Rectal smooth muscle tissue (tissue), 1 donor: ENCODE results near the gene POP7.
"Not testable (repeated sequence)": the region's sequence is repeated elsewhere in the genome, so short reads cannot be mapped to it uniquely, and the experiment has no call there.

Experiments
- H3K27ac ChIP-seq: one replicate; pipeline ENCODE4 v1.7.0; 2013; ENCODE audit warnings: low read depth, low read length, inconsistent platforms
- H3K27me3 ChIP-seq: one replicate; pipeline ENCODE4 v1.7.0; 2013; ENCODE audit warnings: low read length; ENCODE audit not compliant: control insufficient read depth, insufficient read depth
- H3K36me3 ChIP-seq: one replicate; pipeline ENCODE4 v1.7.0; 2013; ENCODE audit warnings: low read length; ENCODE audit not compliant: control insufficient read depth, insufficient read depth
- H3K4me1 ChIP-seq: one replicate; pipeline ENCODE4 v1.7.0; 2013; ENCODE audit warnings: low read length; ENCODE audit not compliant: control insufficient read depth, insufficient read depth
- H3K4me3 ChIP-seq: one replicate; pipeline ENCODE4 v1.7.0; 2013; ENCODE audit warnings: low read length
- H3K9ac ChIP-seq: one replicate; pipeline ENCODE4 v1.7.0; 2013; ENCODE audit warnings: low read length

Gene POP7

GRCh38 chr7:100708395-100708794 lies 2.5 kb downstream of the POP7 start:
- no peaks in the 10 kb centered on the region for H3K27me3 ChIP-seq
- H3K27ac ChIP-seq = no peak overlapping the region
- peaks cover 9% of the 10 kb centered on the region for H3K4me1 ChIP-seq
- H3K4me3 ChIP-seq = no peak overlapping the region
- no peaks in the 10 kb centered on the region for H3K36me3 ChIP-seq
- H3K9ac ChIP-seq = no peak overlapping the region

GRCh38 chr7:100710452-100710851 lies 4.5 kb downstream of the POP7 start:
- Histone ChIP-seq H3K4me1 (peaks cover 9% of the 10 kb centered on the region), H3K27me3 (no peaks in the 10 kb centered on the region), H3K27ac (no peak overlapping the region), H3K9ac (no peak overlapping the region), H3K4me3 (no peak overlapping the region), H3K36me3 (no peaks in the 10 kb centered on the region)

DNA sequence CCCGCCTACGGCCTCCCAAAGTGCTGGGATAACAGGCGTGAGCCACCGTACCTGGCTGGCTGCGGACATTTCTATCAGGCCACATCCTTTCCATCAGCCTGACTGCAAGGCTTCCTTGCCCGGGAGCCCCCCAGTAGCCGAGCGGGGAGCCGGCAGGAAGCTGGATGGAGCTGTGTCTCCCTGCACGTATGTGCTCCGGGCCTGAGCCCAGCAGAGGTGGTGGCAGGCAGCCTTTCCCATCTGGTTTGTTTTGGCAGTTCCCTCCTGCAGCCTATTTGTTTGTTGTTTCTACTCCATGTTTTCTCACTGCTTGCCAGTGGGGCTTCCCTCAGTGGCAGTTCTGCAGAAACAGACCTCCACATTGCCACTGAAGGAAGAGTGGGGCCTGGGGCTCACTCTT lies 5.4 kb downstream of the POP7 start:
- no peak overlapping the region for H3K9ac ChIP-seq

GRCh38 chr7:100714725-100715124 lies 8.8 kb downstream of the POP7 start:
- H3K27ac ChIP-seq = no peak overlapping the region
- no peaks in the 10 kb centered on the region for H3K36me3 ChIP-seq
- peaks cover under 1% of the 10 kb centered on the region for H3K27me3 ChIP-seq
- no peak overlapping the region for H3K4me3 ChIP-seq
- H3K4me1 ChIP-seq = no peaks in the 10 kb centered on the region
- H3K9ac ChIP-seq = no peak overlapping the region

More for the DNA sequence above, 5.4 kb downstream of the POP7 start:
- H3K36me3 ChIP-seq = no peaks in the 10 kb centered on the region
- H3K4me1 ChIP-seq = peaks cover 9% of the 10 kb centered on the region
- no peak overlapping the region for H3K27ac ChIP-seq
- no peaks in the 10 kb centered on the region for H3K27me3 ChIP-seq
- H3K4me3 ChIP-seq = no peak overlapping the region

GRCh38 chr7:100717073-100717472 lies 11.2 kb downstream of the POP7 start:
- H3K27me3 ChIP-seq = peaks cover 14% of the 10 kb centered on the region
- not testable (repeated sequence) for H3K27ac ChIP-seq, H3K9ac ChIP-seq, H3K4me1 ChIP-seq, H3K36me3 ChIP-seq, H3K4me3 ChIP-seq

- Histone ChIP-seq H3K4me1 (no peaks in the 10 kb centered on the region), H3K36me3 (no peaks in the 10 kb centered on the region), H3K27me3 (peaks cover 14% of the 10 kb centered on the region)
These were observed 13.8 kb downstream of the POP7 start for GRCh38 chr7:100719523-100720278.

GRCh38 chr7:100720279-100720670 lies 14.4 kb downstream of the POP7 start, which contains the start of gene EPO:
EPO (plus strand) TSS chr7:100720468; CDS start chr7:100720981, 513 bp downstream.
- Histone ChIP-seq H3K36me3 (no peaks in the 10 kb centered on the region), H3K9ac (no peak within 1 kb of the TSS), H3K4me3 (no peak within 1 kb of the TSS), H3K27ac (no peak within 1 kb of the TSS), H3K27me3 (peaks cover 14% of the 10 kb centered on the region), H3K4me1 (no peaks in the 10 kb centered on the region)

More at GRCh38 chr7:100719523-100720278, 13.8 kb downstream of the POP7 start:
- Histone ChIP-seq H3K27ac (no peak overlapping the region), H3K4me3 (no peak overlapping the region), H3K9ac (no peak overlapping the region)

GRCh38 chr7:100720671-100721504 lies 15.0 kb downstream of the POP7 start:
- H3K4me3 ChIP-seq = no peak overlapping the region
- peaks cover 14% of the 10 kb centered on the region for H3K27me3 ChIP-seq
- no peak overlapping the region for H3K9ac ChIP-seq

GRCh38 chr7:100721505-100721812 lies 15.5 kb downstream of the POP7 start:
- Histone ChIP-seq H3K27ac (no peak overlapping the region), H3K4me1 (no peaks in the 10 kb centered on the region), H3K36me3 (no peaks in the 10 kb centered on the region), H3K9ac (no peak overlapping the region), H3K27me3 (peaks cover 14% of the 10 kb centered on the region), H3K4me3 (no peak overlapping the region)

More at GRCh38 chr7:100720671-100721504, 15.0 kb downstream of the POP7 start:
- Histone ChIP-seq H3K4me1 (no peaks in the 10 kb centered on the region), H3K27ac (no peak overlapping the region), H3K36me3 (no peaks in the 10 kb centered on the region)

GRCh38 chr7:100722480-100723212 lies 16.7 kb downstream of the POP7 start:
- Histone ChIP-seq H3K9ac (no peak overlapping the region), H3K4me3 (no peak overlapping the region), H3K27me3 (peaks cover 14% of the 10 kb centered on the region), H3K4me1 (no peaks in the 10 kb centered on the region), H3K36me3 (no peaks in the 10 kb centered on the region), H3K27ac (no peak overlapping the region)

DNA sequence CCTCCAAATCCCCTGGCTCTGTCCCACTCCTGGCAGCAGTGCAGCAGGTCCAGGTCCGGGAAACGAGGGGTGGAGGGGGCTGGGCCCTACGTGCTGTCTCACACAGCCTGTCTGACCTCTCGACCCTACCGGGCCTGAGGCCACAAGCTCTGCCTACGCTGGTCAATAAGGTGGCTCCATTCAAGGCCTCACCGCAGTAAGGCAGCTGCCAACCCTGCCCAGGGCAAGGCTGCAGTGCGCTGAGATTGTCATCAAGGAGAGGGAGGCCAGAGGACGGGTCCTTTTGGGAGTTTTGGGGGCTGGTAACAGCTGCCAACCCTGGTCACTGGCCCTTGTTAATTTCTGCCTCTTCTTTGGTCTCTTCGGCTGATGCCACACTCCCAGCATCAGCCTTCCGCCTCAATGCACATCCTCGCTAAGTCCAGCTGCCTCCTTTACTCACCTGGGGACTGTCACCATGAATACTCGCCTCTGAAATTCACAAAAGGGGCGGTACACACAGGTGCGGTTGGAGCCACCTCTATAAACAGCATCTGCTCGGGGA lies 17.9 kb downstream of the POP7 start:
- no peak overlapping the region for H3K9ac ChIP-seq
- no peak overlapping the region for H3K4me3 ChIP-seq
- no peak overlapping the region for H3K27ac ChIP-seq
- peaks cover 14% of the 10 kb centered on the region for H3K27me3 ChIP-seq
- no peaks in the 10 kb centered on the region for H3K36me3 ChIP-seq
- no peaks in the 10 kb centered on the region for H3K4me1 ChIP-seq

- peaks cover 14% of the 10 kb centered on the region for H3K27me3 ChIP-seq
- not testable (repeated sequence) for H3K27ac ChIP-seq, H3K9ac ChIP-seq, H3K4me3 ChIP-seq, H3K4me1 ChIP-seq, H3K36me3 ChIP-seq
These were observed 18.4 kb downstream of the POP7 start for GRCh38 chr7:100724364-100724763.
